Stimulated activated naive CD4-positive, alpha-beta T cell treated with Interleukin-2 at 50 U/mL for 16 hours (primary cell): Measurements from ENCODE around the gene RFLNA.

Experiments
- DNase-seq: peaks from one replicate; lab custom pipeline; 2025; lab: John Stamatoyannopoulos, UW

Gene RFLNA

DNA sequence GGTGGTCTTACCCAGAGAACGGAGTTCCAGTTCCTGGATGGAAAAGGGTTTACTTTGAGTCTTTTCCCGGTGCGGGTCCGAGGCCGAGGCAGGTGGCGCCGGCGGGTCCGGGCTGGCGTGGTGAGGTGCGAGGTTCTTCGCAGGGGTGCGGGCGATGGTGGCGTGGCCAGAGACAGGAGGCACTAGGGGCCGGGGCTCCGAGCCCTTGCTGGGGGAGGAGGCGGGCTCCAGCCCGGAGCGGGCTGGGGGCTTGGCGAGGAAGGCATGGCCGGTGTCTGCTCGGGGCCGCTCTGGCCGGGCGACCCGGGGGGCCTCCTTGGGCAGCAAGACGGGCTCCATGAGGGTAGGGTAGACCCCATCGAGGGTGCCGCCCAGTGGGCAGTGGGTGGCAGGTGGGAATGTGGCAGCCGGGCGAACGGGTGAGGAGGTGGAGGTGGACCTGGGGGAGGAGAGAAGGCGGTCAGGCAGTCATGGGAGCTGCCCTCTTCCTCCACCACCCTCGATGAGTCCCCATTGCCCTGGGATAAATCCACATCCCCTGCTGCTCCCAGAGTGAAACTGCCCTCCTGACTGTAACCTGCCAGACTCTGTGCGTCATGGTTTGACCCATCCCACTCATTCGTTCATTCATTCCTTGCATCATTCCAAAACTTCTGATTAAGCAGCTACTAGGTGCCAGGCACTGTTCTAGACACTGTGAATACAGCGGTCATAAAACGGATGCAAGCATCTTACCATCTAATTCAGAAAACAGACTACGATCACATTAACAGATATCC, 42.0 kb downstream of the RFLNA start:
- no peak for DNase-seq

DNA sequence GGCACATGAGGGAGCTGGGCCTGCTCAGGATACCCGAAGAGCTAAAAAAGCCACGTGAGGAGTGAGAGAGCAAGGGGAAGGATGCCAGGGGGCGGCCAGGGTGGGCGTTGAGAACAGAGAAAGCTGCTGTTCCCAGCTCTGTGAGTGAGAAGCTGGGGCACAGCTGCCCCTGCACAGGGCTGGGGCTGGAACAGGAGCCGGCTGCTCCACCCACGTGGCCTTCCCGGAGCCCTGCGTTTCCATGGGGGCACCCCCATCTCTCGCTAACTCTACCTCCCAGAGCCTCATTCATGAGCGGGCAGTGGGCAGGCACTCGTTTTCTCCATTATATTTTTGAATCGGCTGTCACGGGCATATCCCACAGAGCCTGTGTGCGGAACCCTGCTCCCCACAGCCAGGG, 42.7 kb downstream of the RFLNA start:
- DNase-seq = no peak

DNA sequence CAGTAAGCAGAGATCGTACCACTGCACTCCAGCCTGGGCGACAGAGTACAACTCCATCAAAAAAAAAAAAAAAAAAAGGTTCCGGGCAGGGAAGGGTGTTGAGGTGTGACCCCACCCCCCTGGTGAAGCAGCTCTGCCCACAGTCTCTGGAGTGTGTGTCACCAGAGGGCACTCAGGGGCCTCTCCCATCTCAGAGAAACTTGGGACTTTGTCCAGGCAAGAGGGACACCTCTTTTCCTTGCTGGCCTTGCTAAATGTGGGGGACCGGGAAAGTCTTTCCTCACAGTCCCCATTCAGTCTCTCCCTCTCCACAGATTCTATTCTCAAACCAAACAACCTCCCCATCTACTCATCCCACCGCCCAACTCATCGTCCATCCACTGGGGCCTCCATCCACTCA, 43.6 kb downstream of the RFLNA start:
- DNase-seq = no peak

DNA sequence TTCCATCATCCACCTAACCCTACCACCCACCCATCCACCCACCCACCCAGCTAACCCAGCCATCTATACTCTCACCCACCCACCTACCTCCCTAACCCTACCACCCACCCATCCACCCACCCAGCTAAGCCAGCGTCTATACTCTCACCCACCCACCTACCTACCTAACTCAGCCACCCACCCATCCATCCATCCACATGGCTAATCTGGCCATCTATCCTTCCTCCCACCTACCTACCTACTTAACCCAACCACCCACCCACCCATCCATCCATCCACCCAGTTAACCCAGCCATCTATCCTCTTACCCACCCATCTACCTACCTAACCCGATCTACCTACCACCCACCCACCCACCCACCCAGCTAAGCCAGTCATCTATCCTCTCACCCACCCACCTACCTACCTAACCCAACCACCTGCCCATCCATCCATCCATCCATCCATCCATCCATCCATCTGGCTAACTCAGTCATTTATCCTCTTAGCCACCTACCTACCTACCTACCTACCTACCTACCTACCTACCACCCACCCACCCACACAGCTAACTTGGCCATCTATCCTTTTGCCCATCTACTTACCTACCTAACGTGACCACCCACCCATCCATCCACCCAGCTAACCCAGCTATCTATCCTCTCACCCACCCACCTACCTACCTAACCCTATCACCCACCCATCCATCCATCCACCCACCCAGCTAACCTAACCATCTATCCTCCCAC, 44.1 kb downstream of the RFLNA start:
- no peak for DNase-seq

DNA sequence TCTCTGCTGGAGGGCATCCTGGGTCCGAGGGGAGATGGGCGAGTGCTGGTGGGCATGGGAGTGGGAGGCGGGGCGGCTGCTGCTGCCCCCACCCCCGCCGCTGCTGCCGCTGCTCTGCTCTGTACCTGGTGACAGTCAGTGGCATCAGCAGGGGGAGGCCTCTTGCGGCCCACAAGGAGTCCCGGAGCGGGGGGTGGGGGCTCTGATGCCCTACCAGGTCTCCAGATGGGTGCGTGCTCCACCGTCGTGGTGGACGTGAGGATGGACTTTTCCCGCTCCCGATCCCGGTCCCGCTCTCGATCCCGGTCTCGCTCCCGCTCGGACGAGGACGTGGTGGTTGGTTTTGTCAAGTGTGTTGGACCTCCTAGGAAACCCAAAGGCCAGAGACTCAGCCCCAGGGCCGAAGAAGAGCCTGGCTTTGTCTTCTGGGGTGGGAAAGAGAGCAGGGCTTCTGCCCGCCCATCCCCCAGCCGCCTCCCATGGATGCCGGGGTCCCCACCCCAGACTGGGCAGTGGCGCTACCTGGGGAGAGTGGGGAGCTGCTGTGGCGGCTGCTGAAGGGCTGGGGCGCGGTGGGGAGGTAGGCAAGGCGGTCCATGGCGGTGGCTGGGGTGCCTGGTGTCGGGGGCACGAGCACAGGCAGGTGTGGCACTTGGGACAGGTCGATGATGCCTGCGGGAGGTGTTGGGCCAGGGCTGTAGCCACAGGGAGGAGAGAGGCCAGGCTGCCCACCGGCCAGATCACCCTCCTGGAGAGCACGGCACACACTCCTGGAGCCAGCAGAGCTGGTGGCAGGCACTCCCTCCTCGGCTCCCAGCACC, 45.4 kb downstream of the RFLNA start:
- no peak for DNase-seq

DNA sequence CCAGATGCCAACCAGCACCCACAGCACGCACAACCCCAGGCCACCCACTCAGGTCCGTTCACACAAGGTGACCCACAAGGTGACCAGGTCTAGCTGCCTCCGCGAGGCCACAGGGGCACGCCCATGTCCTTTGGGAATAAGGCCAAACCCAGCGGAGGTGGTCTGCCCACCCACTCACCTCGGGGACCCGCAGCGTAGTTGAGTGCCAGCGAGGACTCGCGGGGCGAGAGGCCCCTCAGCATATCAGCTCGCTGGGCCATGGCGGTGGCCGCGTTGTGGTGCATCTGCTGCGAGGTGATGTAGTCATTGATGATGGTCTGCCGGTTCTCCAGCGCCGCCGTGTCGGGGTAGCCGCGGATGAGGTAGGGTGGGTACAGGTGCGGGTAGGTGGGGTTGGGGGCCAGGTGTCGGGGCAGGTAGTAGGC, 46.8 kb downstream of the RFLNA start:
- DNase-seq = no peak

DNA sequence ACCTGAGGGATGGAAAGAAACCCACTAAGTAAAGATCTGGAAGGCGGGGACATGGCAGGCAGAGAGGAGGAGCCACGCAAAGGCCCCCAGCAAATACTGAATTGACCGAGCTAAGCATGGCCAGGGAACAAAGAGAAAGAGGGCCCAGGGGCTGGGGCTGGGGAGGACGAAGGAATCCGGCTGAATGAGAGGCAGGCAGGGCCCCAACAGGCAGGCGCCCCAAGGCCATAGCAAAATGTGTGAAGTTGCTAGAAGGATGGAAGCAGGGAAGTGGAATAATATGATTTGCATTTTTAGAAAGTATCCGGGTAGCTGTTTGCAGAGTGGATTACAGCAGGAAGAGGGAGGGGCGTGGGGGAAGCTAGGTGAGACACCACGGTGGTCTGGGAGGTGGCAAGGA, 49.1 kb downstream of the RFLNA start:
- no peak for DNase-seq

DNA sequence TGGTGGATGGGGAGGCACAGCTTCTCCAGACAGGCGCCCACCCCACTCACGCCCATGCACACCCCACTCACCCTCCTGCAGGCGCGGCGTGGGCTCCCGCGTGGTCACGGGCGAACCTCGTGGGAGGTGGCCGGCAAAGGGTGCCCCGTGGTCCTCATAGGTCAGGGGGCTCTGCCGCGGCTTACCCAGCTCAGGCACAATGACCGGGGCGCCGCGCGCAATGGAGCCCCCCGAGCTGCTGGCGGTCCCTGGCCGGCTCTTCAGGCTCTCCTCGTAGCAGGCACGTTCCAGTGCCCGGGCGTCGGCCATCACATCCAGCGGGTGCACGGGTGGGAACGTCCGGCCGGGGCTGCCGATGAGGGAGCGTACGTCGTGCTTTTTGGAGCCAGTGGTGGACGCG, 49.6 kb downstream of the RFLNA start:
- no peak for DNase-seq

DNA sequence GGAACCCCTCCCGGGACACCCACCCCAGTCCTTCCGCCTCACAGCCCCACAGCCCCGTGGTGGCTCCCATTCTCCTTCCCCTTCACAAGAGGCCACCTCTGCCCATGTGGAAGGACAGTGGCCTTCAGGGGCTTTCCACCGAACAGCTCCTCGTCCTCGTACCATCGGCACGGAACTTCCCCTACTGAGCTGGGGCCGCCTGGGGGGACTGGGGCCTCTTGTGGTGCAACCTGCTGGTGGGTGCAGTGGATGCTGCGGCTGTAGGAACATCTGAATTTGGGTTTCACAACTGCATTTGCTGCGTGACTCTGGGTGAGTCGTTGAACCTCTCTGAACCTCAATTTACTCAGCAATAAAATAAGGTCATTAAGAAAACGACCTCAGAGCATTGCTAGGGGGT, 50.9 kb downstream of the RFLNA start:
- no peak for DNase-seq

DNA sequence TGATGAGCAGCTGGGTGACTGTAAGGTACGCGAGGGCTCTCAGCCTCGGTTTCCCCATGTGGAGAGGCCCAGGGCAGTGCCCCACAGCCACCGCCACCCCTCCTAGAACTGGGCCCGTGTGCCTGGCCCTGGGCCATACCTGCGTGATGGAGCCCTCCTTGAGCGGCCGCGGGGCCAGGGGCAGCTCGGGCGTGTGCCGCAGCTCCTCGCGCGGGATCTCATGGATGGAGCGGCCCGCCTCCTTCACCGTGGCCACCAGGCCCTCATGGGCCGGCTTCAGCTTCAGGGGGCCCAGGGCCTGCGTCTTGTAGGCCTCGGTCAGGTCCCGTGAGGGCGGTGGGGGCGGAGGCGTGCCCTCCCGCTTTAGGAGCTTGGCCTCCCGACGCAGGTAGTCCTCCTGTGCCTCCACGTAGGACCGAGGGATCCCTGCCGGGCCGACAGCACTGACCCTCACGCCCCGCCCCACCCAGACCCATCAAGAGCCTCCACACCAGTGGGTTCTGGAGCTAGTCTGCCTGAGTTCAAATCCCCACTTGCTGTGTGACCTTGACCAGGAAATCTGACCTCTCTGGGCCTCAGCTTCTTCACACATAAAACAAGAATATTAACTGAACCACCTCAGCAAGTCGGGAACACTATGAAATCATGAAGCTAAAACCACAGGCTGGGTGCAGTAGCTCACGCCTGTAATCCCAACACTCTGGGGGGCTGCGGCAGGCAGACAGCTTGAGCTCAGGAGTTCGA, 51.7 kb downstream of the RFLNA start:
- DNase-seq = no peak

DNA sequence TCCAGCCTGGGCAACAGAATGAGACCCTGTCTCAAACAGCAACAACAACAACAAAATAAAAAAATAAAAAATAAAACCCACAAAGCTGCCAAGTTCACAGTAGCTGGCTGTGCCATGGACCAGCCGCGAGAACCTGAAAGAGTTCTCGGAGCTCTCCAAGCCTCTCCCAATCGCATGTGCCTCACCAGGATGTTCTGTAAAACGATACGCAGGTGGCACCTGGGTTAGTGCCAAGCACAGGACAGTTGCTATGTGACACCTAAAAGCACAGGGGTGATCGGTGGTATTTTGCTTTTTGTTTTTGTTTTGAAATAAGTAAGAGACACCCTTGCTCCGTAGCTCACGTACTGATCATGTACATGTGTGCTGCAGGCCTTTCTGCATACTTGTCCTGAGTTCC, 52.4 kb downstream of the RFLNA start:
- DNase-seq = no peak

DNA sequence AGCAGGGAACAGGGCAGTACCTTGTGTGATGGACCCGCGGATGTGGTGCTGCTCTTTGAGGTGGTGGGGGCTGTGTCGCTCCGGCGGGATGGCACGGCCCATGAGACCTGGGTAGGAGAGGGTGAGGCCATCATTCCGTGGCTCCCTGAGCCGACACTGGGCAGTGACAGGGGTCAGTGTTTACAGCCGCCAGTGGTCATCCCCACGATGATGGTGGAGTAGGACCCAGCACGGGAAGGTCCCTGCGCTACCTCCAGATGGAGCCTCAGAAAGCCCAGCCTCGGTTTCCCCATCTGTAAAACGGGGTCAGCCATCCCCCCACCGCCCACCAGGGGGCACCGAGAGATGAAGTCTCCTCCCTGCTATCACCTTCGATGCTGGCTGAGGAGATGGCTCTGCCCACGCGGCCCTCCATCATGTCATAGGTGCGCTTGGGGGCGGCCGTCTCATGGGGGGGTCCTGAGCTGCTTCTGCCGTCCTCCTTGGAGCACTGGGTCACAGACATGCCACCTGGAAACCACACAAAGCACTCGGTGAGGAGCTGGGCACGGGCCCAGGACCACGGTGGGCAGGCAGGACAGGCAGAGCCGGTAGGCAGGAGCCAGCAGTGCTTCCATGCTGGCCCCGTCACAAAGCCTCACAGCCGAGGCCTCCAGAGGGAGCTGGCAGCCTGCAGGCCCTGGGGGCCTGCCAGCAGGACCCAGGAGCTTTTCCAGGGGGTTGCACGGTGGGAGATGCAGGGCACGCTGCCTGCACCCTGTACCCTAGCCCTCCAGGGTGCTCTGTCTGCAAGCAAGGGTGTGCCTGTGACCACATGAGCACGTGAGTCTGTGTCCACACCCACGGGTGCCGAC, 53.1 kb downstream of the RFLNA start:
- DNase-seq = no peak

DNA sequence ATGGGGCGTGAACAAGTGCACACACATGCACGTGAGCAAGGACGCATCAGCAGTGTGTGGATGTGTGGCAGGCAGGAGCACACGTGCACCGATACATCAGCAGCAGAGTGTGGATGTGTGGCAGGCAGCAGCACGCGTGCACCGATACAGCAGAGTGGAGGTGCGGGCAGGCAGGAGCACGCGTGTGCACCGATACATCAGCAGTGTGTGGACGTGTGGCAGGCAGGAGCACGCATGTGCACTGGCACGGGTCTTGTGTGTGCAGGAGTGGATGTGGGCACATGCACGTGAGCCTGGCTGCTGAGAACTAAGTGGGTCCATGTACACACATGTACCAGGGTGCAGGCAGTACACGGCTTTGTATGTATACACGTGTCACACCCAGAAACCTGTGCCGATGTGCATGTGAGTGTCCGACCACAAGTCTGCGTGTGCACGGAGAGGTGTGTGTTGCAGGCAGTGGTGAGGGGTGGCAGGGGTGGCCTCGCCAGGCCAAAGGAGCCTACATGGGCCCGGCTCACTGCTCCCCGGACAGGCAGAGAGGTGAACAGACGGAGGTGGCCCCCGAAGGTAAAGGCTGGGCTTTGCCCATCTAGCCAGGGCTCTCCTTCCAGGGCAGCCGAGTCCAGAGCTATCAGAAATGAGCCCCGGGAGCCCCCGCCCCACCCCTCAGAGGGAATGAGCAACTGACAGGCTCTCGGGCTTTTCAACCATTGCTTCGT, 53.9 kb downstream of the RFLNA start:
- DNase-seq = no peak

DNA sequence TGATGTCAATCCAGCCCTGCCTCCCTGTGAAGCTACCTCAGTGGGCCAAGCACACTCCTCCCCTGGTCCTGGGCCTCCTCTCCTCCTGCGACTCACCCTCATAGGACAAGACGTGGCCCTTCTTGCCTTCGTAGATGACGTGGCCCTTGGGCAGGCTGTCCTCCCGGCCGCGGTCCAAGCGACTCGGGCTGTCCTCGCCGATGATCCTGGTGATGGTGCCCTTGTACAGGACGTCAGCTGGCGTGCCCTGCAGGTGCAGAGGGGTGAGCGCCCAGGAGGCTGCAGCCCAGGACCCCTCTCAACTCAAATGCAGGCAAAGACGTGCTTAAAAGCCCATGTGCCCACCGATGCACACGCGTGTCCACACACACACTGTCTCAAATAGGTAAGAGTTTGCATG, 55.6 kb downstream of the RFLNA start:
- DNase-seq = no peak

DNA sequence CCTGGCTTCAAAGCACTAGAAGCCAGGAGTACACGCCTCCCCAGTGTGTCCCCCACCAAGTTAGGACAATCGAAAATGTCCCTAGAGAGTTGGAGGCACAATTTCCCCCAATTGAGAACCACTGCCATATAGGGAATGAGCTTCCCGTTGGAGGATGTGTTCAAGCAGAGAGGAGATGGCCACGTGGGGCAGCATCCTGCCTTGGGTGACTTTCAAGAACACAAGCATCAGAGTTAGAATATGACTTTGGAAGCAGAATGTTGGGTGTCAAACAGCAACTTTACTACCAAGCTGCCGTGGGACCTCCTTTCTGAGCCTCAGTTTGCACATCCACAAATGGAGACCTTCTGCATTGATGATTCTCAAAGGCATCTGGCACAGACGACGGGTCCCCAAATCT, 56.5 kb downstream of the RFLNA start:
- DNase-seq = no peak

DNA sequence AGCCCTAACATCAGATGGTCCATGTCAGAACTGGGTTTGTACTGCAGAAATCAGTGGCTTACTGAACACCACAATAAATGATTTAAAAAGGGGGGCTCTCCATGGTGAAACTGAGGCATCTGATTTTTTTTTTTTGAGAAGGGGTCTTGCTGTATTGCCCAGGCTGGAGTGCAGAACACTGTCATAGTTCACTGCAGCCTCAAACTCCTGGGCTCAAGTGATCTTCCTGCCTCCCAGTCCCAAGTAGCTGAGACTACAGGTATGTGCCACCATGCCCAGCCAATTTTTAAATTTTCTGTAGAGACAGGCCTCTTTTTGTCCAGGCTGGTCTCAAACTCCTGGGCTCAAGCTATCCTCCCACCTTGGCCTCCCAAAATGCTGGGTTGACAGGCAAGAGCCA, 57.4 kb downstream of the RFLNA start:
- DNase-seq = no peak

DNA sequence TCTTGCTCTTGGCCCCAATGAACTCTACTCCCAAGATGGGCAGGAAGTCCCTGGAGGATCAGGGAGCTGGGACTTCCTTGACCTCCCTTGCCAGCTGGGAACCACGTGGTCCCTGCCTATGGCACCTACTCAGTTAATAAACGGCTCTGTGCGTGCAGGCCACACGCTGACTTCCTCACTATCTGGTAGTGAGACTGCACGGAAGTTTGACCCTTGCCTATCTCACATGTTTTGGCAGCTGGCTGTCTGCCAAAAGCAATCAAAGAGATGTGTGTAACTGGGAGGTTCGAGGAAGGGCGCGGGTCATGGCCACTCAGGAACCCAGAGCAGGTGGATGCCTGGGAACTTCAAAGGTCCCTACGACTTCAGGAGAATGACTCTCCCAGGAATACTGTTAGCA, 57.9 kb downstream of the RFLNA start:
- DNase-seq = no peak

DNA sequence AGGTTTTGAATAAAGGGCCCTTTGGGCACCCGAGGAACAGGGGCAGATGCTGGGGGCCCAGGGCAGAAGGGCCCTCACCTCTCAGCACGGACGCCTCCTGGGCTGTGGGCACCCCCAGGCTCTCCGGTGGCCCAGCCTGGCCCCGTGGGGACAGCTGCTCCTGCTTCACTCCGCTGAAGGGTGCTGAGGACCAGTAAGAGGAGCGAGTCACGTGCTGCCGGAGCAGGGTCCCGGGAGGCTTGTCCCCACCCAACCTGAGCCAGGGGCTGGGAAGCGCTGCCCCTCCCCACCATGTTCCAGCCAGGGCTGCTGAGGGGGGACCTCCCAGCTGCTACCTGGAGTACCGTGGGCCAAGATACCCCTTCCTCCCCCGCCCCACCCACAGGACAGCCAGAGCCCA, 59.5 kb downstream of the RFLNA start:
- no peak for DNase-seq

DNA sequence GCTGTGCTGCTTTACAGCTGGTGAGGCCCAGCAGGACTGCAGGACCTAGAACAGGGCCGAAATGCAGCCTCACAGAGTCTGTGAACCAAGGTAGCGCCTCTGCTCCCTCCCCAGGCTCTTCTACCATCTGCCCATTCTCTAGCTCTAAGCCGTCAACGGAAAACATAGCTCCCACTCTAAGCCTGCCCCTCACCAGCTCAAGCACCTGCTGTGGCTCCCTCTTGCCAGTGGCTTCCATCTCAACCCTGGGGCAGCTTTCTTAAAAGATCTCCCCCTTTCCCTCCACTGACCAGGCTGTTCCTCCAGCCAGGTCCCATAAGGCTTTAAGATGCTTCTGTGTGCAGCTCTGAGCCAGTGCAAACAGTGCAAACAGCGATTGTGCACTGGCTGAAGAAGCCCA, 61.3 kb downstream of the RFLNA start:
- DNase-seq = no peak

DNA sequence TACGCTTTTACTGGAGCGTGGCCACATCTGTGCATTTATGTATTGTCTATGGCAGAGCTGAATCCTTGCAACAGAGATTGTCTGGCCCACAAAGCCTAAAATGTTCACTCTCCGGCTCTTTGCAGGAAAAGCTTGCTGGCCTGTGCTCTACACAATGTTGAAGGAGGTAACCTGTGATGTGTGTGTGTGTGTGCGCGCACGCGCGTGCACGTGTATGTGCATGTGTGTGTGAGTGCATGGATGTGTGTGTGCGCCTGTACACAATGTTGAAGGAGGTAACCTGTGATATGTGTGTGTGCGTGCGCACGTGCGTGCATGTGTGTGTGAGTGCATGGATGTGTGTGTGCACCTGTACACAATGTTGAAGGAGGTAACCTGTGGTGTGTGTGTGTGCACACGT, 62.7 kb downstream of the RFLNA start:
- no peak for DNase-seq

DNA sequence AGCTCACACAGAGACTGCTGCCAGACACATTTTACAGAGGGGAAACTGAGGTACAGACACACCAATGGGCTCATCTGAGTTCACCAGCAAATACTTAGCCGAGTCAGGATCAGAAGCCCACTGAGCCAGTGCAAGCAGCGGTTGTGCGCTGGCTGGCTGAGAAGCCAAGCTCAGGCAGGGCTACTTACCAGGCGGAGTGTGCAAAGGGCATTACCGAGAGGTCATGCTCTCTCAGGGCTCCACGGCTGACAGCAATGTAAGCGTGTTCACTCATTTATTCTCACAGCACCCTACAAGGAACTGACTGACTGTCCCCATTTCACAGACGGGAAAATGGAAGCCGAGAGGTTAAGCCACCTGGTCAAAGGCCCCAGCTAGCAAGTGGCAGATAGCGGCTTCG, 63.7 kb downstream of the RFLNA start:
- no peak for DNase-seq
